Calu3 (cell line): ENCODE data around the gene OGDH. TPM values are rescaled to one million over a fixed set of nuclear protein-coding genes. Genes with fewer than 3 reads are reported as not detected.
A peak's percentile ranks its signal among the peaks of the same experiment; 100 is the strongest.
"Not testable (repeated sequence)": the region's sequence is repeated elsewhere in the genome, so short reads cannot be mapped to it uniquely, and the experiment has no call there.

ENCODE experiments used
- BruUV-seq: library from RNA; stranded (reverse); fragments of 400-500 nt; replicated peaks from 2 replicates; lab custom pipeline; 2021; lab: Mats Ljungman, UMichigan
- CTCF ChIA-PET: fragments of 300-600 bp; sonication (Branson Sonifier 250); formaldehyde crosslinking; loops from one replicate; lab custom pipeline; 2022; ENCODE audit warnings: antibody characterized with exemption; lab: Charles Lee
- DNase-seq: peaks from one replicate; pipeline ENCODE4 v3.0.0; 2022
- H3K27ac Mint-ChIP-seq: one replicate; pipeline ENCODE4 v1.8.0; 2022; ENCODE audit warnings: mixed read lengths; ENCODE audit not compliant: unreplicated experiment
- H3K27me3 Mint-ChIP-seq: one replicate; pipeline ENCODE4 v1.8.0; 2022; ENCODE audit warnings: mixed read lengths; ENCODE audit not compliant: unreplicated experiment
- H3K36me3 Mint-ChIP-seq: one replicate; pipeline ENCODE4 v1.8.0; 2022; ENCODE audit warnings: mild to moderate bottlenecking, moderate library complexity, mixed read lengths; ENCODE audit not compliant: insufficient read depth, unreplicated experiment
- H3K4me1 Mint-ChIP-seq: one replicate; pipeline ENCODE4 v1.8.0; 2022; ENCODE audit warnings: mild to moderate bottlenecking, low read depth, mixed read lengths; ENCODE audit not compliant: unreplicated experiment
- H3K4me3 Mint-ChIP-seq: one replicate; pipeline ENCODE4 v1.8.0; 2022; ENCODE audit warnings: mild to moderate bottlenecking, low read depth, moderate library complexity, mixed read lengths; ENCODE audit not compliant: unreplicated experiment
- H3K9me3 Mint-ChIP-seq: one replicate; pipeline ENCODE4 v1.8.0; 2022; ENCODE audit warnings: low read depth, mixed read lengths; ENCODE audit not compliant: unreplicated experiment
- intact Hi-C: fragments of 100-400 bp; cut with micrococcal nuclease; formaldehyde crosslinking; loops from one replicate; pipeline ENCODE4 v1.10.0; 2022; ENCODE audit not compliant: unreplicated experiment
- total RNA-seq: library from RNA; stranded (reverse); gene quantifications from 2 replicates; pipeline ENCODE4 v1.2.3, GENCODE V29; 2022
- TF ChIP-seq, protein P1 (sequence below): fragments of 200-600 bp; IDR thresholded peaks from one replicate; pipeline ENCODE4 v1.8.0; 2022; ENCODE audit warnings: antibody characterized with exemption; ENCODE audit not compliant: unreplicated experiment

OGDH gene
- total RNA-seq, 1 experiment from 2014 or later = 100 TPM

DNA sequence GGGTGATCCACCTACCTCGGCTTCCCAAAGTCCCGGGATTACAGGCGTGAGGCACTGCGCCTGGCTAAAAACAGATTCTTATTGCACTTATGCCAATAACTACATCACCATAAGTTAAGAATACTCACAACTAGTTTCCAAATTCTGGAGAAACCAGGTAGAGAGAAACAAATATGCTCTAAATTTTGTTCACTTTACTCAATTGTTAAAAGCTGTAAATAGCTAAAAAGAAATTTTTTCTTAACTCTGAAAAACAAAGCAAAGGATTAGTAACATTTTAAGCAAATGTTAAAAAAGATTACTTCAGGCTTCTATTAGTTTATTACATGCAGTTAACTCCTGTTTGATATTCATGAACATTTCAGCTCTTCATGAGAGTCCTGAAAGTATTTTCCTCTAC is 113.9 kb downstream of the OGDH start:
- BruUV-seq = no TSS peak
- Mint-ChIP-seq H3K9me3 (no peaks in the 10 kb centered on the region), H3K27me3 (no peaks in the 10 kb centered on the region), H3K4me1 (no peaks in the 10 kb centered on the region), H3K27ac (no peak overlapping the region), H3K36me3 (no peaks in the 10 kb centered on the region), H3K4me3 (no peak overlapping the region)
- CTCF ChIA-PET = interaction anchor here (0.6 kb wide), 1 partner anchor 123 kb away, joined by 6 read pairs; no protein-coding TSS in a partner anchor
- DNase-seq = no peak
- TF ChIP-seq, protein P1, sequence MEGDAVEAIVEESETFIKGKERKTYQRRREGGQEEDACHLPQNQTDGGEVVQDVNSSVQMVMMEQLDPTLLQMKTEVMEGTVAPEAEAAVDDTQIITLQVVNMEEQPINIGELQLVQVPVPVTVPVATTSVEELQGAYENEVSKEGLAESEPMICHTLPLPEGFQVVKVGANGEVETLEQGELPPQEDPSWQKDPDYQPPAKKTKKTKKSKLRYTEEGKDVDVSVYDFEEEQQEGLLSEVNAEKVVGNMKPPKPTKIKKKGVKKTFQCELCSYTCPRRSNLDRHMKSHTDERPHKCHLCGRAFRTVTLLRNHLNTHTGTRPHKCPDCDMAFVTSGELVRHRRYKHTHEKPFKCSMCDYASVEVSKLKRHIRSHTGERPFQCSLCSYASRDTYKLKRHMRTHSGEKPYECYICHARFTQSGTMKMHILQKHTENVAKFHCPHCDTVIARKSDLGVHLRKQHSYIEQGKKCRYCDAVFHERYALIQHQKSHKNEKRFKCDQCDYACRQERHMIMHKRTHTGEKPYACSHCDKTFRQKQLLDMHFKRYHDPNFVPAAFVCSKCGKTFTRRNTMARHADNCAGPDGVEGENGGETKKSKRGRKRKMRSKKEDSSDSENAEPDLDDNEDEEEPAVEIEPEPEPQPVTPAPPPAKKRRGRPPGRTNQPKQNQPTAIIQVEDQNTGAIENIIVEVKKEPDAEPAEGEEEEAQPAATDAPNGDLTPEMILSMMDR = no peak
- intact Hi-C loops = no loop called here

- H3K36me3 Mint-ChIP-seq = peaks cover 5% of the 10 kb centered on the region
- H3K4me1 Mint-ChIP-seq = peaks cover 21% of the 10 kb centered on the region
- no peak overlapping the region for H3K4me3 Mint-ChIP-seq
- DNase-seq = no peak
- no TSS peak for BruUV-seq
- H3K9me3 Mint-ChIP-seq = no peaks in the 10 kb centered on the region
- CTCF ChIA-PET = no interaction called here
- H3K27me3 Mint-ChIP-seq = no peaks in the 10 kb centered on the region
- no peak overlapping the region for H3K27ac Mint-ChIP-seq
- TF ChIP-seq, protein P1 = no peak
- intact Hi-C loops = no loop called here
These were observed 117.8 kb downstream of the OGDH start for GRCh38 chr7:44724276-44724675.

DNA sequence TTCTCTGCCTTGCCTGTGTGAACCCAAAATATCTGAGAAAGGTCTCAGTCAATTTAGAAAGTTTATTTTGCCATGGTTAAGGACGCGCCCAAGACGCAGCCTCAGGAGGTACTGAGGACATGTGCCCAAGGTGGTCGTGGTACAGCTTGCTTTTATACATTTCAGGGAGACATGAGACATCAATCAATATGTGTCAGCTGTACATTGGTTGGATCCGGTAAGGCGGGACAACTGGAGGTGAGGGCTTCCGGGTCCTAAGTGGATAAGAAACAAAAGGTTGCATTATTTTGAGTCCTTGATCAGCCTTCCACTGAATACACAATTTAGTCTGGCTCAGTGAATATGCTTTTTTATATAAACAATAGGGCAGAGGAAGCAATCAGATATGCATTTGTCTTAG is 119.8 kb downstream of the OGDH start:
- intact Hi-C loops, H3K27me3 Mint-ChIP-seq, H3K9me3 Mint-ChIP-seq, BruUV-seq, H3K4me3 Mint-ChIP-seq, H3K36me3 Mint-ChIP-seq: not testable (repeated sequence)
- Mint-ChIP-seq H3K4me1 (peaks cover 21% of the 10 kb centered on the region), H3K27ac (peak overlapping the region; percentile 45)
- DNase-seq = peak; percentile 60
- CTCF ChIA-PET = interaction anchor here (1.0 kb wide), 1 partner anchor 16 kb away, joined by 4 read pairs; no protein-coding TSS in a partner anchor

DNA sequence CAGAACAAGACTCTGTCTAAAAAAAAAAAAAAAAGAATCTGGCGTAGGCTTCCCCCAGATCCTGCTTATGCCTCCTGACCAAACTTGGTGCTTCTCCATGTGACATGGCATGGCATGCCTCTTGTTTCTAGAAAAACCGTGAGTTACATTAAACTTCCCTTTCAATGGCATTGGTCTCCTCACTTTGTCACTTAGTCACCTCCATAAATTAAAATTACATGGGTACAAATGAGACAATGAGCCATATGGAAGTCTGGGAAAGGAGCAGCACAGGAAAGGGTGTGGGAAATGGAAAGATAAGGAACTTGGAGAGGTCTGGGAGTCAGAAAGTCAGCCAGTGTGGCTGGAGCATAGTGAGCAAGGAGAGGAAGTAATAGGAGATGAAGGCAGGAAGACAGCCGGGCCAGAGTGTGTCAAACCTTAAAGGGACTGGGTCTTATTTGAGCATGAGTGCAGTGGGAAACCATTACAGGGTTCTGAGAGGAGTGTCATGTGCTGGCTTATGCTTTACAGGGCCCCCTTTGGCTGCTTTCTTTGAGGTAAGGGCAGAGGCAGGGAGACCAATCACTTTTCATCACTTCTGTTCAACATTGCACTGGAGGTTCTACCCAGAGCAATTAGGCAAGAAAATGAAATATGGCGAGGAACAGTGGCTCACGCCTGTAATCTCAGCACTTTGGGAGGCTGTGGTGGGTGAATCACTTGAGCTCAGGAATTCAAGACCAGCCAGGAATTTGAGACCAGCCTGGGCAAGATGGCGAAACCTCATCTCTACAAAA is 120.9 kb downstream of the OGDH start:
- peaks cover 21% of the 10 kb centered on the region for H3K4me1 Mint-ChIP-seq
- no peaks in the 10 kb centered on the region for H3K9me3 Mint-ChIP-seq
- no TSS peak for BruUV-seq
- no peak overlapping the region for H3K4me3 Mint-ChIP-seq
- CTCF ChIA-PET = no interaction called here
- TF ChIP-seq, protein P1 = no peak
- no peaks in the 10 kb centered on the region for H3K27me3 Mint-ChIP-seq
- DNase-seq = no peak
- peaks cover 5% of the 10 kb centered on the region for H3K36me3 Mint-ChIP-seq
- intact Hi-C loops = no loop called here
- peak overlapping the region; percentile 20 for H3K27ac Mint-ChIP-seq

- H3K9me3 Mint-ChIP-seq = no peaks in the 10 kb centered on the region
- H3K36me3 Mint-ChIP-seq = peaks cover 5% of the 10 kb centered on the region
- BruUV-seq = no TSS peak
- H3K4me1 Mint-ChIP-seq = peaks cover 21% of the 10 kb centered on the region
- TF ChIP-seq, protein P1 = no peak
- no peaks in the 10 kb centered on the region for H3K27me3 Mint-ChIP-seq
- CTCF ChIA-PET = no interaction called here
- H3K4me3 Mint-ChIP-seq = no peak overlapping the region
- no peak overlapping the region for H3K27ac Mint-ChIP-seq
- DNase-seq = no peak
- intact Hi-C loops = no loop called here
These were observed 121.5 kb downstream of the OGDH start for GRCh38 chr7:44727937-44728262.
